Fibroblast of mammary gland (primary cell): Measurements from ENCODE around the gene PLA2G4B.

Source experiments
- DNase-seq: peaks from one replicate; pipeline ENCODE4 v3.0.0-alpha.2; 2010; ENCODE audit warnings: low read depth
- H3K4me3 ChIP-seq: 2 replicates; pipeline ENCODE4 v1.5.1; 2011; ENCODE audit warnings: low read depth, mild to moderate bottlenecking, low read length, moderate library complexity; ENCODE audit not compliant: control insufficient read depth
- CTCF ChIP-seq: conservative IDR thresholded peaks from 2 replicates; pipeline ENCODE4 v1.5.1; 2011; ENCODE audit warnings: low read depth, low read length, inconsistent platforms; ENCODE audit not compliant: control insufficient read depth, insufficient read depth

The PLA2G4B gene

GRCh38 chr15:41840673-41841072, 2.0 kb downstream of the PLA2G4B start:
- TF ChIP-seq CTCF, result no peak
- no peak for DNase-seq
- no peak overlapping the region for H3K4me3 ChIP-seq

GRCh38 chr15:41841131-41841530, 2.5 kb downstream of the PLA2G4B start:
- DNase-seq, result no peak
- TF ChIP-seq CTCF, result no peak
- H3K4me3 ChIP-seq, result no peak overlapping the region

DNA sequence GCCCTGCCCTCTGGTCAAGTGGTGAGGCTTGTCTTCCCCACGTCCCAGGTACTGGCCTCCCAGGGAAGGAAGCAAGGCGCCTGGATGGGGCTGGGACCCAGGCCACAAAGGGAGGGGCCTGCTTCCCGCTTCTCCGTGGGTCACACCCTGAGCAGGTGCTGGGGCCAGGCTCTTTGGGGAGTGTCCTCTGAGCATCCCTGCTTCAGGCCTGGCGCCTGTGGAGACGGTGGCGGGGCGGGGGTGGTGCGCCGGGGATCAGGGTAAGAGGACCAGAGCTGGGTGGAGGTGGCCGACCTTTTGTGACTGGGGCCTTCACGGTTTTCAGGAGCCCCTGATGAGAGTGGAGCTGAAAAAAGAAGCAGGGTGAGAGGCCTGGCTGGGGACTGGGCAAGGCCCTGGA, 3.6 kb downstream of the PLA2G4B start:
- no peak for TF ChIP-seq CTCF
- DNase-seq, result no peak
- H3K4me3 ChIP-seq, result no peak overlapping the region

DNA sequence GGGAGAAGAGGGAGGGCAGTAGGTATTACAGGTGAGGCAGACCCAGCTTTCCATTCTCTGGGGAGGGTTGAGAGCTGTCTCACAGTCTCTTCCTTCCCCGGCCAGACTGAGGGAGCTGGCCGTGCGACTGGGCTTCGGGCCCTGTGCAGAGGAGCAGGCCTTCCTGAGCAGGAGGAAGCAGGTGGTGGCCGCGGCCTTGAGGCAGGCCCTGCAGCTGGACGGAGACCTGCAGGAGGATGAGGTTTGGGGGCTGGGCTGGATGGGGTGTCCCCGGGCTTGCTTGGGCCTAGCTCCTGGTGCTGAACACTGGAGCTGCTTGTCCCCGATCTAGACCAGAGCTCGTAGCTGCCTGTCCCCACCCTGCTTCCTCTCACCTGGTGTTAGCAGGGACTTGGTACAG, 4.9 kb downstream of the PLA2G4B start:
- no peak overlapping the region for H3K4me3 ChIP-seq
- no peak for DNase-seq
- no peak for TF ChIP-seq CTCF

GRCh38 chr15:41844814-41845213, 6.2 kb downstream of the PLA2G4B start:
- TF ChIP-seq CTCF, result no peak
- H3K4me3 ChIP-seq, result no peak overlapping the region
- no peak for DNase-seq

- H3K4me3 ChIP-seq, result no peak overlapping the region
- no peak for TF ChIP-seq CTCF
- DNase-seq, result no peak
Measured at GRCh38 chr15:41847206-41847605, 8.6 kb downstream of the PLA2G4B start.

DNA sequence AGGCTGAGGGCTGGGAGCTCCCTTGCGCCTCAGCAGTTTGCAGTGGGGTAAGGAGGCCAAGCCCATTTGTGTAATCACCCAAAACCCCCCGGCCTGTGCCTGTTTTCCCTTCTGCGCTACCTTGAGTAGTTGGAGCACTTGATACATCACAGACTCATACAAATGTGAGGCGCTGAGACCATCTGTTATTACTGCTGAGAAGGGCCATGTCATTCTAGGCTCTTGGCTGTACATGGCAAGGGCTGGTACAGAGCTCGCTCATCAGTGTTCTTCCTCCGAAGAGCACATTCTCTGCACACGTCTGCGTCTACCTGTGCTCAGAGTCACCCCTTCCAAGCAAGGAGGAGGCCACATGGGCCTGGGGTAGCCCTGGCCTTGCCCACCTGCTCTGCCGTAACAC, 9.3 kb downstream of the PLA2G4B start:
- TF ChIP-seq CTCF, result no peak
- DNase-seq, result no peak
- H3K4me3 ChIP-seq, result no peak overlapping the region
